Peyer's patch (tissue), 4 donors: ENCODE measurements around the gene LMTK3. TPM values are rescaled to one million over a fixed set of nuclear protein-coding genes. Genes with fewer than 3 reads are reported as not detected.
A peak's percentile ranks its signal among the peaks of the same experiment; 100 is the strongest.

Source experiments
- DNase-seq, 3 donors: peaks; one replicate each; pipeline ENCODE4 v3.0.0-alpha.2; 2017 to 2019
- H3K27ac ChIP-seq, 4 donors: fragments of 200-600 bp; sonication (generic); one replicate each; pipeline ENCODE4 v1.5.1; 2016 to 2019
- H3K27me3 ChIP-seq, 2 donors: fragments of 200-600 bp; sonication (generic); one replicate each; pipeline ENCODE4 v1.5.1; 2019
- H3K36me3 ChIP-seq, 3 donors: fragments of 200-600 bp; sonication (generic); one replicate each; pipeline ENCODE4 v1.5.1; 2016 to 2019
- H3K4me1 ChIP-seq, 4 donors: fragments of 200-600 bp; sonication (generic); one replicate each; pipeline ENCODE4 v1.5.1; 2016 to 2019
- H3K4me3 ChIP-seq, 4 donors: fragments of 200-600 bp; sonication (generic); 1 replicate in 3 of 4; 2 replicates in 1 of 4; pipeline ENCODE4 v1.5.1; 2016 to 2019; ENCODE audit warnings: mild to moderate bottlenecking in 1 of 4
- H3K9me3 ChIP-seq, 4 donors: fragments of 200-600 bp; sonication (generic); one replicate each; pipeline ENCODE4 v1.5.1; 2016 to 2019; ENCODE audit warnings: mild to moderate bottlenecking in 1 of 4
- CTCF ChIP-seq, 6 experiments: fragments of 450-650 bp in 4 of 6; fragments of 200-600 bp in 2 of 6; sonication (generic) in 1 of 6; IDR thresholded peaks; one replicate each; pipeline ENCODE4 v1.5.1; 2017 to 2019; ENCODE audit warnings: antibody characterized with exemption in 6 of 6, mild to moderate bottlenecking in 3 of 6, moderate library complexity in 1 of 6
- POLR2A ChIP-seq, 2 donors: fragments of 450-650 bp; IDR thresholded peaks; one replicate each; pipeline ENCODE4 v1.5.1; 2017; ENCODE audit warnings: antibody characterized with exemption in 2 of 2, mild to moderate bottlenecking in 2 of 2, moderate library complexity in 2 of 2
- total RNA-seq, 4 donors: library from RNA; depleted of rRNA; stranded (reverse); fragments of >200 nt; gene quantifications; one replicate each; pipeline ENCODE4 v1.1.0, GENCODE V29; 2016

Gene LMTK3
- total RNA-seq, 4 donors from 2014 or later, result 8.2 to 17.6 (median 12.8) TPM

DNA sequence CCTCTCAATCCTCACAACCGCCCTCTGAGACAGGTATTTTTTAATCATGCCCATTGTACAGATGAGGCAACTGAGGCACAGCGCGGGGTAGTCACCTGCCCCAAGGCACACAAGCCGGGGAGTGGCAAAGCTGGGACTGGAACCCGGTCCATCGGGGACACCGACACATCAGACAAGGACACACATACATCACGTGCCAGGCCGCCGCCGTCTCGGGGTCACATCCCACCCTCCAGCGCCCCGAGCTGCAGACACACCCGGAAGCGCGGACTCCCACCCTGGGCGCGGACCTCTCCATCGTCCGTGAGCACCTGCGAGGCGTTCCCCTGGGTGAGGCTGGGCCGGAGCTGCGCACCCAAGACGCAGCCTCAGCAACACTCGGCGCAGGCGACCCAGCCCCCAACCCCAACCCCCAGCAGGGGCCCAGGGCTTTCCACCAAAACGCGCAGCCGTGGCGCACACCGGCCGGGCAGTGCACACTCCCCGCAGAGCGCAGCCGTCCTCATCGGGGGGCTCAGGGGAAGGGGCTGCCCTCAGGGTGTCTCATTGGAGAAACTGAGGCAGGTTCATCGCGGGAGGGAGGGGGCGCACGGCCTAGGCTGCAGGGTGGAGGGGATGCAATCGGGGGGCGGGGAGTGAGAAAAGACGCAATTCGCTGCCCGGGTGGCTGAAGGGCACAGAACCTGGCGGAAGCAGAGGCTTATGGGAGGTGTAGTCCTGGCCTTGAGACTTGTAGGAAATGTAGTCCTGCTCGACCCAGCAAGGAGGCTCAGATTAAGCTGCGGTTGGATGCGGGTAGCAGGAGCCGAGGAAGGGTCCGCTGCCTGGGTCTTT is 1.9 kb upstream of the LMTK3 start:
- Histone ChIP-seq H3K27ac (peak overlapping the region in 3 of 4 donors; percentile 5 to 77 (median 50)), H3K27me3 (peaks cover 0 to 9% of the 10 kb centered on the region in 2 donors), H3K9me3 (no peaks in the 10 kb centered on the region), H3K36me3 (no peaks in the 10 kb centered on the region), H3K4me1 (peaks cover 0 to 25% (median 7%) of the 10 kb centered on the region in 4 donors), H3K4me3 (peak overlapping the region; percentile 51 to 73 (median 66))
- peak; percentile 68 to 90 (median 81) for DNase-seq
- TF ChIP-seq POLR2A (IDR thresholded peaks at IDR 0.05) (no peak), CTCF (IDR thresholded peaks at IDR 0.05) (no peak)

GRCh38 chr19:48512504-48513288 is 1.1 kb upstream of the LMTK3 start:
- H3K4me1 ChIP-seq, result peaks cover 0 to 25% (median 7%) of the 10 kb centered on the region in 4 donors
- peak overlapping the region in 2 of 4 donors; percentile 61 to 72 for H3K4me3 ChIP-seq
- DNase-seq, result no peak
- no peaks in the 10 kb centered on the region for H3K36me3 ChIP-seq
- no peak for TF ChIP-seq CTCF (IDR thresholded peaks at IDR 0.05)
- TF ChIP-seq POLR2A (IDR thresholded peaks at IDR 0.05), result no peak
- H3K9me3 ChIP-seq, result no peaks in the 10 kb centered on the region
- peaks cover 0 to 9% of the 10 kb centered on the region in 2 donors for H3K27me3 ChIP-seq
- H3K27ac ChIP-seq, result peak overlapping the region in 2 of 4 donors; percentile 5 to 77

- TF ChIP-seq POLR2A (IDR thresholded peaks at IDR 0.05) (no peak), CTCF (IDR thresholded peaks at IDR 0.05) (no peak)
- peak overlapping the region in 1 of 4 donors; percentile 64 for H3K27ac ChIP-seq
- no peaks in the 10 kb centered on the region for H3K36me3 ChIP-seq
Measured at GRCh38 chr19:48511321-48511731, 309 bp downstream of the LMTK3 start.

GRCh38 chr19:48510421-48511268 is 990 bp downstream of the LMTK3 start:
- peaks cover 0 to 9% of the 10 kb centered on the region in 2 donors for H3K27me3 ChIP-seq
- H3K36me3 ChIP-seq, result no peaks in the 10 kb centered on the region
- H3K4me1 ChIP-seq, result peaks cover 0 to 25% (median 7%) of the 10 kb centered on the region in 4 donors
- DNase-seq, result peak; percentile 71 to 85 (median 74)
- H3K27ac ChIP-seq, result peak overlapping the region in 1 of 4 donors; percentile 64
- no peaks in the 10 kb centered on the region for H3K9me3 ChIP-seq
- peak overlapping the region in 3 of 4 donors; percentile 31 to 42 (median 39) for H3K4me3 ChIP-seq
- TF ChIP-seq CTCF (IDR thresholded peaks at IDR 0.05) (no peak), POLR2A (IDR thresholded peaks at IDR 0.05) (no peak)

More at GRCh38 chr19:48511321-48511731, 309 bp downstream of the LMTK3 start:
- H3K4me1 ChIP-seq, result peaks cover 0 to 25% (median 7%) of the 10 kb centered on the region in 4 donors
- H3K4me3 ChIP-seq, result peak overlapping the region; percentile 0 to 42 (median 35)
- H3K27me3 ChIP-seq, result peaks cover 0 to 9% of the 10 kb centered on the region in 2 donors
- H3K9me3 ChIP-seq, result no peaks in the 10 kb centered on the region
- DNase-seq, result no peak
